IgD-negative memory B cell (primary cell): ENCODE results near the gene DERL3. TPM values are rescaled to one million over a fixed set of nuclear protein-coding genes. Genes with fewer than 3 reads are reported as not detected.
A peak's percentile ranks its signal among the peaks of the same experiment; 100 is the strongest.

ENCODE experiments used
- H3K27ac Mint-ChIP-seq, 3 donors: one replicate each; pipeline ENCODE4 v1.8.0; 2020 to 2022; ENCODE audit warnings: mild to moderate bottlenecking in 3 of 3, mixed read lengths in 3 of 3, moderate library complexity in 1 of 3
- H3K27me3 Mint-ChIP-seq: one replicate; pipeline ENCODE4 v1.8.0; 2021; ENCODE audit warnings: mixed read lengths
- H3K36me3 Mint-ChIP-seq: one replicate; pipeline ENCODE4 v1.8.0; 2020; ENCODE audit warnings: mild to moderate bottlenecking, mixed read lengths
- H3K4me1 Mint-ChIP-seq, 3 donors: one replicate each; pipeline ENCODE4 v1.8.0; 2020 to 2022; ENCODE audit warnings: mixed read lengths in 3 of 3, mild to moderate bottlenecking in 1 of 3
- H3K4me3 Mint-ChIP-seq, 4 donors: one replicate each; pipeline ENCODE4 v1.8.0; 2020 to 2022; ENCODE audit warnings: mild to moderate bottlenecking in 4 of 4, mixed read lengths in 4 of 4, moderate library complexity in 3 of 4
- H3K9me3 Mint-ChIP-seq, 3 donors: one replicate each; pipeline ENCODE4 v1.8.0; 2020 to 2021; ENCODE audit warnings: mixed read lengths in 3 of 3, mild to moderate bottlenecking in 1 of 3
- polyA plus RNA-seq: library from polyadenylated mRNA; unstranded; fragments of 300-500 nt; fragmentation: Illumina TruSeq; gene quantifications from one replicate; pipeline ENCODE4 v1.2.3, GENCODE V29; 2021

DERL3 gene
- polyA plus RNA-seq, 1 donor from 2014 or later = 49.4 TPM

- no peaks in the 10 kb centered on the region for H3K36me3 Mint-ChIP-seq
- no peaks in the 10 kb centered on the region for H3K27me3 Mint-ChIP-seq
- H3K4me3 Mint-ChIP-seq = peak overlapping the region in 2 of 4 donors; percentile 11 to 67
- peaks cover 19 to 24% (median 21%) of the 10 kb centered on the region in 3 donors for H3K4me1 Mint-ChIP-seq
- H3K27ac Mint-ChIP-seq = peak overlapping the region in 1 of 3 donors; percentile 61
- no peaks in the 10 kb centered on the region for H3K9me3 Mint-ChIP-seq
These were observed 9.8 kb downstream of the DERL3 start for GRCh38 chr22:23828800-23829680.

- Mint-ChIP-seq H3K4me1 (peaks cover 19 to 27% (median 24%) of the 10 kb centered on the region in 3 donors), H3K27ac (peak overlapping the region in 1 of 3 donors; percentile 32), H3K27me3 (no peaks in the 10 kb centered on the region), H3K36me3 (no peaks in the 10 kb centered on the region), H3K9me3 (no peaks in the 10 kb centered on the region), H3K4me3 (no peak overlapping the region)
These were observed 11.3 kb downstream of the DERL3 start for GRCh38 chr22:23827351-23827995.

- no peaks in the 10 kb centered on the region for H3K27me3 Mint-ChIP-seq
- peaks cover 19 to 28% (median 24%) of the 10 kb centered on the region in 3 donors for H3K4me1 Mint-ChIP-seq
- H3K36me3 Mint-ChIP-seq = no peaks in the 10 kb centered on the region
These were observed 12.1 kb downstream of the DERL3 start for GRCh38 chr22:23826510-23827350.

GRCh38 chr22:23825246-23825905 is 13.4 kb downstream of the DERL3 start:
- no peaks in the 10 kb centered on the region for H3K36me3 Mint-ChIP-seq
- no peak overlapping the region for H3K4me3 Mint-ChIP-seq
- H3K9me3 Mint-ChIP-seq = no peaks in the 10 kb centered on the region
- peaks cover 26 to 31% (median 30%) of the 10 kb centered on the region in 3 donors for H3K4me1 Mint-ChIP-seq
- no peaks in the 10 kb centered on the region for H3K27me3 Mint-ChIP-seq
- H3K27ac Mint-ChIP-seq = peak overlapping the region in 1 of 3 donors; percentile 23

More at GRCh38 chr22:23826510-23827350, 12.1 kb downstream of the DERL3 start:
- Mint-ChIP-seq H3K4me3 (no peak overlapping the region), H3K9me3 (no peaks in the 10 kb centered on the region), H3K27ac (no peak overlapping the region)

- Mint-ChIP-seq H3K9me3 (no peaks in the 10 kb centered on the region), H3K27ac (peak overlapping the region in 2 of 3 donors; percentile 23 to 35), H3K27me3 (no peaks in the 10 kb centered on the region), H3K4me1 (peaks cover 25 to 30% (median 28%) of the 10 kb centered on the region in 3 donors), H3K4me3 (no peak overlapping the region), H3K36me3 (no peaks in the 10 kb centered on the region)
These were observed 14.1 kb downstream of the DERL3 start for GRCh38 chr22:23824476-23825245.

GRCh38 chr22:23823331-23823791 is 15.4 kb downstream of the DERL3 start:
- Mint-ChIP-seq H3K36me3 (peaks cover 2% of the 10 kb centered on the region), H3K9me3 (no peaks in the 10 kb centered on the region), H3K4me3 (no peak overlapping the region), H3K27me3 (no peaks in the 10 kb centered on the region), H3K4me1 (peaks cover 20 to 29% (median 26%) of the 10 kb centered on the region in 3 donors), H3K27ac (peak overlapping the region in 2 of 3 donors; percentile 35 to 50)

GRCh38 chr22:23822101-23822671 is 16.6 kb downstream of the DERL3 start:
- Mint-ChIP-seq H3K9me3 (no peaks in the 10 kb centered on the region), H3K4me3 (no peak overlapping the region), H3K27me3 (no peaks in the 10 kb centered on the region), H3K36me3 (peaks cover 2% of the 10 kb centered on the region), H3K27ac (peak overlapping the region in 1 of 3 donors; percentile 71), H3K4me1 (peaks cover 24 to 31% (median 30%) of the 10 kb centered on the region in 3 donors)

GRCh38 chr22:23820748-23821211 is 18.0 kb downstream of the DERL3 start:
- Mint-ChIP-seq H3K27me3 (no peaks in the 10 kb centered on the region), H3K27ac (peak overlapping the region; percentile 23 to 81 (median 81)), H3K9me3 (no peaks in the 10 kb centered on the region), H3K4me1 (peaks cover 28 to 34% (median 31%) of the 10 kb centered on the region in 3 donors), H3K4me3 (peak overlapping the region in 2 of 4 donors; percentile 63 to 87), H3K36me3 (peaks cover 2% of the 10 kb centered on the region)

- Mint-ChIP-seq H3K36me3 (peaks cover 5% of the 10 kb centered on the region), H3K4me3 (peak overlapping the region in 2 of 4 donors; percentile 86 to 89), H3K4me1 (peaks cover 34 to 35% (median 34%) of the 10 kb centered on the region in 3 donors), H3K27ac (peak overlapping the region in 2 of 3 donors; percentile 73 to 88), H3K27me3 (no peaks in the 10 kb centered on the region), H3K9me3 (no peaks in the 10 kb centered on the region)
These were observed 20.3 kb downstream of the DERL3 start for GRCh38 chr22:23818541-23818940.

- H3K27ac Mint-ChIP-seq = no peak overlapping the region
- H3K27me3 Mint-ChIP-seq = no peaks in the 10 kb centered on the region
- peaks cover 6% of the 10 kb centered on the region for H3K36me3 Mint-ChIP-seq
- no peaks in the 10 kb centered on the region for H3K9me3 Mint-ChIP-seq
- peaks cover 31 to 36% (median 36%) of the 10 kb centered on the region in 3 donors for H3K4me1 Mint-ChIP-seq
- peak overlapping the region in 1 of 4 donors; percentile 68 for H3K4me3 Mint-ChIP-seq
These were observed 21.7 kb downstream of the DERL3 start for GRCh38 chr22:23817146-23817545.

GRCh38 chr22:23816156-23816976 is 22.4 kb downstream of the DERL3 start:
- Mint-ChIP-seq H3K9me3 (no peaks in the 10 kb centered on the region), H3K27ac (no peak overlapping the region), H3K27me3 (no peaks in the 10 kb centered on the region), H3K4me3 (no peak overlapping the region), H3K4me1 (peaks cover 36 to 42% (median 41%) of the 10 kb centered on the region in 3 donors), H3K36me3 (peaks cover 11% of the 10 kb centered on the region)

GRCh38 chr22:23815541-23816155 is 23.2 kb downstream of the DERL3 start:
- peaks cover 35 to 43% (median 41%) of the 10 kb centered on the region in 3 donors for H3K4me1 Mint-ChIP-seq
- no peaks in the 10 kb centered on the region for H3K9me3 Mint-ChIP-seq
- no peaks in the 10 kb centered on the region for H3K27me3 Mint-ChIP-seq
- H3K27ac Mint-ChIP-seq = peak overlapping the region in 1 of 3 donors; percentile 14
- H3K4me3 Mint-ChIP-seq = peak overlapping the region in 1 of 4 donors; percentile 40
- H3K36me3 Mint-ChIP-seq = peaks cover 13% of the 10 kb centered on the region
